UCSD-AML1 (cell line): ENCODE measurements around the gene WDR26.
"Not testable (repeated sequence)": the region's sequence is repeated elsewhere in the genome, so short reads cannot be mapped to it uniquely, and the experiment has no call there.

Experiments used
- DNase-seq: peaks from one replicate; lab custom pipeline; 2025; ENCODE audit not compliant: unreplicated experiment; lab: John Stamatoyannopoulos, UW

Gene WDR26

GRCh38 chr1:224353975-224354925, 80.3 kb downstream of the WDR26 start:
- DNase-seq = no peak

- not testable (repeated sequence) for DNase-seq
These were observed 82.0 kb downstream of the WDR26 start for GRCh38 chr1:224352436-224353085.

GRCh38 chr1:224349716-224350115, 84.9 kb downstream of the WDR26 start:
- not testable (repeated sequence) for DNase-seq

- no peak for DNase-seq
These were observed 86.5 kb downstream of the WDR26 start for GRCh38 chr1:224348137-224348536.

GRCh38 chr1:224343679-224344078, 90.9 kb downstream of the WDR26 start:
- DNase-seq = no peak

- DNase-seq = not testable (repeated sequence)
These were observed 93.9 kb downstream of the WDR26 start for GRCh38 chr1:224340453-224341384.

- no peak for DNase-seq
These were observed 95.1 kb downstream of the WDR26 start for GRCh38 chr1:224339442-224340033.

- DNase-seq = no peak
These were observed 96.3 kb downstream of the WDR26 start for GRCh38 chr1:224338150-224338838.
